Stimulated activated CD4-positive, alpha-beta T cell treated with anti-CD3 and anti-CD28 coated beads, TNF-alpha, amount 100 ng/mL, for 48 hours (primary cell): ENCODE data around the gene NFE2L1.
"Not testable (repeated sequence)": the region's sequence is repeated elsewhere in the genome, so short reads cannot be mapped to it uniquely, and the experiment has no call there.

Experiments used
- DNase-seq, 3 donors: peaks; one replicate each; pipeline ENCODE4 v3.0.0-alpha.2; 2020; ENCODE audit warnings: low read depth in 3 of 3

Gene NFE2L1

GRCh38 chr17:48023400-48024148 lies 24.6 kb upstream of the NFE2L1 start:
- DNase-seq: no peak

GRCh38 chr17:48024149-48025039 lies 23.8 kb upstream of the NFE2L1 start:
- DNase-seq: no peak

GRCh38 chr17:48025040-48025903 lies 22.9 kb upstream of the NFE2L1 start:
- peak; percentile 95 to 97 (median 96) for DNase-seq

- DNase-seq: no peak
These were observed 22.2 kb upstream of the NFE2L1 start for GRCh38 chr17:48025904-48026501.

GRCh38 chr17:48026502-48027321 lies 21.4 kb upstream of the NFE2L1 start:
- peak in 2 of 3 donors; percentile 57 to 67 for DNase-seq

- DNase-seq: no peak
These were observed 20.7 kb upstream of the NFE2L1 start for GRCh38 chr17:48027322-48027981.

GRCh38 chr17:48028736-48029135 lies 19.4 kb upstream of the NFE2L1 start:
- no peak for DNase-seq

- DNase-seq: no peak
These were observed 17.6 kb upstream of the NFE2L1 start for GRCh38 chr17:48030531-48030930.

- DNase-seq: no peak
These were observed 16.2 kb upstream of the NFE2L1 start for GRCh38 chr17:48031966-48032365.

- DNase-seq: not testable (repeated sequence)
These were observed 13.4 kb upstream of the NFE2L1 start for GRCh38 chr17:48034734-48035133.

- DNase-seq: no peak
These were observed 11.5 kb upstream of the NFE2L1 start for GRCh38 chr17:48036693-48037035.

- peak in 2 of 3 donors; percentile 46 to 53 for DNase-seq
These were observed 10.9 kb upstream of the NFE2L1 start, which contains the start of gene COPZ2 for GRCh38 chr17:48037036-48037837. COPZ2 (minus strand) TSS chr17:48037797; CDS start chr17:48037777, 20 bp downstream.

GRCh38 chr17:48037838-48038323 lies 10.3 kb upstream of the NFE2L1 start:
- DNase-seq: no peak

- no peak for DNase-seq
These were observed 9.5 kb upstream of the NFE2L1 start for GRCh38 chr17:48038687-48039086.

- DNase-seq: no peak
These were observed 5.0 kb upstream of the NFE2L1 start for GRCh38 chr17:48043176-48043575.

GRCh38 chr17:48044851-48045250 lies 3.3 kb upstream of the NFE2L1 start:
- DNase-seq: no peak

GRCh38 chr17:48045316-48046001 lies 2.7 kb upstream of the NFE2L1 start:
- no peak for DNase-seq

GRCh38 chr17:48046296-48046695 lies 1.9 kb upstream of the NFE2L1 start:
- DNase-seq: no peak
